GM12891 (cell line): ENCODE data around the gene MBD5.

ENCODE experiments used
- DNase-seq: peaks from one replicate; pipeline ENCODE4 v3.0.0; 2011; ENCODE audit warnings: low spot score; ENCODE audit not compliant: insufficient read length
- FAIRE-seq: peaks from 2 replicates; lab custom pipeline; 2011; peaks lifted over from hg19 to GRCh38; lab: Jason Lieb, UNC
- PAX5 ChIP-seq: IDR thresholded peaks from 2 replicates; pipeline ENCODE4 v1.6.1; 2011; ENCODE audit warnings: low read length, moderate library complexity, mild to moderate bottlenecking; ENCODE audit not compliant: insufficient read depth, severe bottlenecking
- POLR2A ChIP-seq: IDR thresholded peaks from 2 replicates; pipeline ENCODE4 v1.6.1; 2011; ENCODE audit warnings: low read depth, low read length, control low read depth
- POLR2AphosphoS5 ChIP-seq: IDR thresholded peaks from 2 replicates; pipeline ENCODE4 v1.6.1; 2011; ENCODE audit warnings: low read depth, low read length, control low read depth
- POU2F2 ChIP-seq: IDR thresholded peaks from 2 replicates; pipeline ENCODE4 v1.6.1; 2011; ENCODE audit warnings: low read depth, mild to moderate bottlenecking, control low read depth, low read length, moderate library complexity
- SPI1 ChIP-seq: IDR thresholded peaks from 2 replicates; pipeline ENCODE4 v1.6.1; 2011; ENCODE audit warnings: low read depth, low read length, control low read depth
- TAF1 ChIP-seq: IDR thresholded peaks from 2 replicates; pipeline ENCODE4 v1.6.1; 2011; ENCODE audit warnings: low read depth, low read length, control low read depth

MBD5 gene

GRCh38 chr2:148490840-148491439, 470.0 kb downstream of the MBD5 start:
- FAIRE-seq (no peak), DNase-seq (no peak)
- no peak for TF ChIP-seq POLR2AphosphoS5
- TF ChIP-seq POLR2A, result no peak
- no peak for TF ChIP-seq POU2F2
- no peak for TF ChIP-seq SPI1
- TF ChIP-seq PAX5, result no peak
- no peak for TF ChIP-seq TAF1

GRCh38 chr2:148493822-148494563, 473.1 kb downstream of the MBD5 start:
- TF ChIP-seq POLR2AphosphoS5, result no peak
- no peak for TF ChIP-seq PAX5
- no peak for TF ChIP-seq SPI1
- DNase-seq, result no peak
- FAIRE-seq, result no peak

- TF ChIP-seq POU2F2, result no peak
- TF ChIP-seq POLR2A, result no peak
- TF ChIP-seq SPI1, result no peak
- TF ChIP-seq POLR2AphosphoS5, result no peak
- no peak for TF ChIP-seq TAF1
- TF ChIP-seq PAX5, result no peak
- FAIRE-seq, result no peak
- no peak for DNase-seq
Observed at GRCh38 chr2:148495586-148495985, 474.7 kb downstream of the MBD5 start.

- DNase-seq (no peak), FAIRE-seq (peak; percentile 23)
- no peak for TF ChIP-seq POLR2AphosphoS5
- no peak for TF ChIP-seq TAF1
- no peak for TF ChIP-seq SPI1
- no peak for TF ChIP-seq POLR2A
- no peak for TF ChIP-seq POU2F2
Observed at GRCh38 chr2:148501545-148501944, 480.7 kb downstream of the MBD5 start.

GRCh38 chr2:148503516-148503915, 482.6 kb downstream of the MBD5 start:
- DNase-seq (no peak), FAIRE-seq (no peak)
- no peak for TF ChIP-seq POLR2AphosphoS5
- TF ChIP-seq TAF1, result no peak
- no peak for TF ChIP-seq POLR2A

- TF ChIP-seq TAF1 (no peak), POLR2AphosphoS5 (no peak), PAX5 (no peak), POLR2A (no peak), SPI1 (no peak), POU2F2 (no peak)
- DNase-seq, result no peak
- FAIRE-seq, result no peak
Observed at GRCh38 chr2:148507970-148508369, 487.1 kb downstream of the MBD5 start.

GRCh38 chr2:148508878-148509287, 488.0 kb downstream of the MBD5 start:
- no peak for FAIRE-seq
- TF ChIP-seq POU2F2 (no peak), PAX5 (no peak), POLR2A (no peak), TAF1 (no peak), POLR2AphosphoS5 (no peak), SPI1 (no peak)
- no peak for DNase-seq

GRCh38 chr2:148509288-148509902, 488.5 kb downstream of the MBD5 start:
- FAIRE-seq, result peak; percentile 92
- DNase-seq, result peak; percentile 56
- TF ChIP-seq POU2F2, result peak; percentile 46; the same call in 1 of the 2 replicates
- TF ChIP-seq SPI1, result 0 out of 2 replicates have a peak, but pooled peaks have one; percentile 7
- TF ChIP-seq POLR2A, result no peak
- TF ChIP-seq TAF1, result peak; percentile 18; the same call in 1 of the 2 replicates
- peak; percentile 35 for TF ChIP-seq PAX5
- no peak for TF ChIP-seq POLR2AphosphoS5

- FAIRE-seq, result peak; percentile 62
- no peak for DNase-seq
- TF ChIP-seq TAF1 (no peak), POU2F2 (no peak), POLR2AphosphoS5 (no peak), PAX5 (no peak), SPI1 (no peak), POLR2A (no peak)
Observed at GRCh38 chr2:148511883-148512282, 491.0 kb downstream of the MBD5 start.

- peak; percentile 63 for FAIRE-seq
- no peak for TF ChIP-seq POLR2A
- TF ChIP-seq POU2F2, result no peak
- no peak for TF ChIP-seq SPI1
- no peak for TF ChIP-seq TAF1
- no peak for TF ChIP-seq PAX5
- no peak for TF ChIP-seq POLR2AphosphoS5
- DNase-seq, result no peak
Observed at GRCh38 chr2:148512501-148512900, 491.6 kb downstream of the MBD5 start.
